SH-SY5Y (cell line): ENCODE results near the gene UBE2D2.

Source experiments
- GATA2 ChIP-seq: IDR thresholded peaks from 2 replicates; pipeline ENCODE4 v1.6.1; 2011; ENCODE audit warnings: mild to moderate bottlenecking, low read depth, low read length
- GATA3 ChIP-seq: IDR thresholded peaks from 2 replicates; pipeline ENCODE4 v1.6.1; 2011; ENCODE audit warnings: low read depth, mild to moderate bottlenecking, low read length, moderate library complexity

- TF ChIP-seq GATA2 (no peak), GATA3 (no peak)
Measured at GRCh38 chr5:139566611-139567010, 5.5 kb downstream of the UBE2D2 start.
